Activated CD4-positive, alpha-beta T cell treated with anti-CD3 and anti-CD28 coated beads, Interleukin-2, amount 10 ng/mL, durations not matched to agents 7 days and 5 days (primary cell): ENCODE data around the gene UBE2L3. TPM values are rescaled to one million over a fixed set of nuclear protein-coding genes. Genes with fewer than 3 reads are reported as not detected.
"Not testable (repeated sequence)": the region's sequence is repeated elsewhere in the genome, so short reads cannot be mapped to it uniquely, and the experiment has no call there.

Experiments used
- CTCF ChIA-PET: fragments of 350-600 bp; sonication (Branson Sonifier 250); formaldehyde crosslinking; loops from one replicate; lab custom pipeline; 2021; ENCODE audit warnings: antibody characterized with exemption; lab: Charles Lee
- POLR2A ChIA-PET: fragments of 350-600 bp; sonication (Branson Sonifier 250); formaldehyde crosslinking; loops from one replicate; lab custom pipeline; 2021; ENCODE audit warnings: antibody characterized with exemption; lab: Charles Lee
- DNase-seq: peaks from one replicate; pipeline ENCODE4 v3.0.0-alpha.2; 2020
- H3K27ac Mint-ChIP-seq: one replicate; pipeline ENCODE4 v1.8.0; 2021; ENCODE audit warnings: mild to moderate bottlenecking, moderate library complexity, mixed read lengths
- H3K27me3 Mint-ChIP-seq: one replicate; pipeline ENCODE4 v1.8.0; 2021; ENCODE audit warnings: mixed read lengths
- H3K36me3 Mint-ChIP-seq: one replicate; pipeline ENCODE4 v1.8.0; 2021; ENCODE audit warnings: low read depth, mixed read lengths
- H3K4me1 Mint-ChIP-seq: one replicate; pipeline ENCODE4 v1.8.0; 2021; ENCODE audit warnings: mixed read lengths
- H3K4me3 Mint-ChIP-seq: one replicate; pipeline ENCODE4 v1.8.0; 2021; ENCODE audit warnings: mild to moderate bottlenecking, moderate library complexity, mixed read lengths
- H3K9me3 Mint-ChIP-seq: one replicate; pipeline ENCODE4 v1.8.0; 2021; ENCODE audit warnings: mixed read lengths
- total RNA-seq, 2 experiments: library from RNA; stranded (reverse); gene quantifications; one replicate each; pipeline ENCODE4 v1.2.3, GENCODE V29; 2021

Gene UBE2L3
- total RNA-seq, 2 experiments from 2014 or later: 64.6 to 79.1 TPM

- H3K9me3 Mint-ChIP-seq, CTCF ChIA-PET, H3K4me3 Mint-ChIP-seq, DNase-seq, H3K27me3 Mint-ChIP-seq, POLR2A ChIA-PET, H3K27ac Mint-ChIP-seq: not testable (repeated sequence)
- peaks cover 27% of the 10 kb centered on the region for H3K4me1 Mint-ChIP-seq
- H3K36me3 Mint-ChIP-seq: peaks cover 12% of the 10 kb centered on the region
Observed at GRCh38 chr22:21581009-21581713, 13.6 kb downstream of the UBE2L3 start.

- H3K36me3 Mint-ChIP-seq: peaks cover 15% of the 10 kb centered on the region
- no peaks in the 10 kb centered on the region for H3K27me3 Mint-ChIP-seq
- peaks cover 37% of the 10 kb centered on the region for H3K4me1 Mint-ChIP-seq
- H3K4me3 Mint-ChIP-seq: no peak overlapping the region
- ChIA-PET CTCF (no interaction called here), POLR2A (no interaction called here)
- H3K9me3 Mint-ChIP-seq: no peaks in the 10 kb centered on the region
- peak overlapping the region; percentile 51 for H3K27ac Mint-ChIP-seq
- DNase-seq: no peak
Observed at GRCh38 chr22:21582801-21583740, 15.6 kb downstream of the UBE2L3 start.

- no peak overlapping the region for H3K4me3 Mint-ChIP-seq
- no peak overlapping the region for H3K27ac Mint-ChIP-seq
- no peaks in the 10 kb centered on the region for H3K27me3 Mint-ChIP-seq
- H3K9me3 Mint-ChIP-seq: no peaks in the 10 kb centered on the region
- peaks cover 16% of the 10 kb centered on the region for H3K36me3 Mint-ChIP-seq
- POLR2A ChIA-PET: no interaction called here
- CTCF ChIA-PET: interaction anchor here (0.6 to 1.4 kb wide), 3 partner anchors 44 to 1619 kb away, joined by 3 to 4 read pairs (median 3); no protein-coding TSS in a partner anchor
- peaks cover 42% of the 10 kb centered on the region for H3K4me1 Mint-ChIP-seq
- no peak for DNase-seq
Observed at GRCh38 chr22:21585389-21585788, 17.9 kb downstream of the UBE2L3 start.

- Mint-ChIP-seq H3K27ac (peak overlapping the region; percentile 78), H3K27me3 (no peaks in the 10 kb centered on the region), H3K4me1 (peaks cover 50% of the 10 kb centered on the region), H3K4me3 (no peak overlapping the region), H3K36me3 (peaks cover 20% of the 10 kb centered on the region), H3K9me3 (no peaks in the 10 kb centered on the region)
- DNase-seq: peak; percentile 52
- ChIA-PET POLR2A (interaction anchor here (0.5 to 1.0 kb wide), 2 partner anchors 8 to 22 kb away, joined by 3 read pairs; no protein-coding TSS in a partner anchor), CTCF (interaction anchor here (1.2 to 1.8 kb wide), 2 partner anchors 12 to 58 kb away, joined by 7 to 11 read pairs; no protein-coding TSS in a partner anchor)
Observed at GRCh38 chr22:21587803-21588611, 20.5 kb downstream of the UBE2L3 start.

- POLR2A ChIA-PET: no interaction called here
- Mint-ChIP-seq H3K4me3 (no peak overlapping the region), H3K27me3 (no peaks in the 10 kb centered on the region), H3K9me3 (no peaks in the 10 kb centered on the region), H3K4me1 (peaks cover 49% of the 10 kb centered on the region), H3K27ac (peak overlapping the region; percentile 10), H3K36me3 (peaks cover 29% of the 10 kb centered on the region)
- CTCF ChIA-PET: no interaction called here
- no peak for DNase-seq
Observed at GRCh38 chr22:21589396-21589795, 21.9 kb downstream of the UBE2L3 start.

- H3K9me3 Mint-ChIP-seq: no peaks in the 10 kb centered on the region
- peaks cover 43% of the 10 kb centered on the region for H3K4me1 Mint-ChIP-seq
- DNase-seq: no peak
- peak overlapping the region; percentile 0 for H3K27ac Mint-ChIP-seq
- ChIA-PET CTCF (interaction anchor here (1.2 kb wide), 1 partner anchor 15 kb away, joined by 3 read pairs; no protein-coding TSS in a partner anchor), POLR2A (no interaction called here)
- no peak overlapping the region for H3K4me3 Mint-ChIP-seq
- peaks cover 39% of the 10 kb centered on the region for H3K36me3 Mint-ChIP-seq
- H3K27me3 Mint-ChIP-seq: no peaks in the 10 kb centered on the region
Observed at GRCh38 chr22:21590809-21591641, 23.5 kb downstream of the UBE2L3 start.

GRCh38 chr22:21591695-21592094 lies 24.2 kb downstream of the UBE2L3 start:
- H3K4me3 Mint-ChIP-seq: no peak overlapping the region
- POLR2A ChIA-PET: no interaction called here
- CTCF ChIA-PET: no interaction called here
- H3K36me3 Mint-ChIP-seq: peaks cover 41% of the 10 kb centered on the region
- no peaks in the 10 kb centered on the region for H3K9me3 Mint-ChIP-seq
- H3K27me3 Mint-ChIP-seq: no peaks in the 10 kb centered on the region
- peaks cover 43% of the 10 kb centered on the region for H3K4me1 Mint-ChIP-seq
- H3K27ac Mint-ChIP-seq: peak overlapping the region; percentile 75
- no peak for DNase-seq

GRCh38 chr22:21592422-21592821 lies 24.9 kb downstream of the UBE2L3 start:
- CTCF ChIA-PET: interaction anchor here (1.0 kb wide), 1 partner anchor 37 kb away, joined by 3 read pairs; no protein-coding TSS in a partner anchor
- Mint-ChIP-seq H3K27me3 (no peaks in the 10 kb centered on the region), H3K4me1 (peaks cover 37% of the 10 kb centered on the region), H3K36me3 (peaks cover 42% of the 10 kb centered on the region), H3K9me3 (no peaks in the 10 kb centered on the region), H3K27ac (no peak overlapping the region), H3K4me3 (no peak overlapping the region)
- POLR2A ChIA-PET: interaction anchor here (0.5 kb wide), 1 partner anchor 16 kb away, joined by 4 read pairs; no protein-coding TSS in a partner anchor
- DNase-seq: no peak

GRCh38 chr22:21593406-21594232 lies 26.1 kb downstream of the UBE2L3 start:
- POLR2A ChIA-PET: no interaction called here

GRCh38 chr22:21594865-21595452 lies 27.4 kb downstream of the UBE2L3 start:
- Mint-ChIP-seq H3K27ac (no peak overlapping the region), H3K36me3 (peaks cover 51% of the 10 kb centered on the region), H3K4me1 (peaks cover 30% of the 10 kb centered on the region), H3K4me3 (no peak overlapping the region), H3K9me3 (no peaks in the 10 kb centered on the region), H3K27me3 (no peaks in the 10 kb centered on the region)
- no peak for DNase-seq
- ChIA-PET POLR2A (no interaction called here), CTCF (interaction anchor here (0.6 kb wide), 1 partner anchor 13 kb away, joined by 4 read pairs; no protein-coding TSS in a partner anchor)

More at GRCh38 chr22:21593406-21594232, 26.1 kb downstream of the UBE2L3 start:
- Mint-ChIP-seq H3K4me3 (no peak overlapping the region), H3K27me3 (no peaks in the 10 kb centered on the region), H3K4me1 (peaks cover 31% of the 10 kb centered on the region), H3K9me3 (no peaks in the 10 kb centered on the region), H3K36me3 (peaks cover 40% of the 10 kb centered on the region), H3K27ac (no peak overlapping the region)
- CTCF ChIA-PET: interaction anchor here (0.7 to 1.0 kb wide), 2 partner anchors 9 to 36 kb away, joined by 3 to 4 read pairs; no protein-coding TSS in a partner anchor
- no peak for DNase-seq
